Measurements from ENCODE around the gene BMF.
"Not testable (repeated sequence)": the region's sequence is repeated elsewhere in the genome, so short reads cannot be mapped to it uniquely, and the experiment has no call there.

The BMF gene

GRCh38 chr15:40088929-40089755 is 19.5 kb downstream of the BMF start:
- DNase-seq (ENCODE audit: low read depth in 3 of 3, low spot score in 1 of 3): no peak

DNA sequence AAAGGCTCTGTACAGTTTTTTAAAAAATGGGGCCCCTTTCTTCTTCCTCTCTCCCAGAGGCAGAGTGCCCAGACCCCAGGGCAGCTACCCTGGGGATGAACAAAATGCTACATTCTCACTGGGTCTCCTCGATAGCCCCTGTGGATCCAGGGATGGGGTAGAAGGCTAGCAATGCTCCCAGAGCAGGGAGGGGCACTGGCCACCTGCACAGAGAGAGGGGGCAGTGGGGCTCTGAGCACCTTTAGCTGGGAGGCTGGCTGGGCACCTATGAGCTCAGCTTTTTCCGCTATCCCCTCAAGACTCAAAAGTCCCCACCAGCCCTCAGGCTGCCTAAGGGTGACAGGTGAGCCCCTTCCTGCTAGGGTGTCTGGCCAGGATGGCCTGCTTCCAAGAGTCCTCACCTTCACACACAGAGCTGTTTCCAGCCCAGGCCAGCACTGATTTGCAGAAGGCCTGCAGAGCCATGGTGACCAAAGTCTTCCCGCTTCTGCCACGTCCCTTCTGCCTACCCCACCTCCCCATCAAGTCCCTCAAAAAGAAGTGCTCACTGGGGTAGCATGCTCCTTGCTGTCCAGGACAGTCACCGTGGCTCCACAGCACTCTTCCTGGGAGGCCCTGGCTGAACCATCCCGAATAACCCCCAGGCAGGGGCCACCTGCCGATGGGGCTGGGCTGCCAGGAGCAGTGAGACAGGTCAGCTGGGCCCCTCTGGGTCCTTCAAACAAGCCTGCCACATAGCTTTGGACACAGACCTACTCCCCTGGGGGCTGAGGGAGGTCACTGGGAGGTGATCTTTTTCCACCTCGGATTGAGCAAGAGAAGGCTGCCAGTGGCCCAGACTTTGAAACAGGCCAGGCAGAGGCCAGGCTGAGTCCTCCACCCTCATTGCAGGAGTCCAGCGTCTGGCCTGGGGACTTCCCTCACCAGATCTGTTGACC is 20.4 kb downstream of the BMF start:
- DNase-seq (ENCODE audit: low read depth in 3 of 3, low spot score in 1 of 3): no peak

- no peak for DNase-seq (ENCODE audit: low read depth in 3 of 3, low spot score in 1 of 3)
Measured at GRCh38 chr15:40087068-40087810, 21.4 kb downstream of the BMF start.

DNA sequence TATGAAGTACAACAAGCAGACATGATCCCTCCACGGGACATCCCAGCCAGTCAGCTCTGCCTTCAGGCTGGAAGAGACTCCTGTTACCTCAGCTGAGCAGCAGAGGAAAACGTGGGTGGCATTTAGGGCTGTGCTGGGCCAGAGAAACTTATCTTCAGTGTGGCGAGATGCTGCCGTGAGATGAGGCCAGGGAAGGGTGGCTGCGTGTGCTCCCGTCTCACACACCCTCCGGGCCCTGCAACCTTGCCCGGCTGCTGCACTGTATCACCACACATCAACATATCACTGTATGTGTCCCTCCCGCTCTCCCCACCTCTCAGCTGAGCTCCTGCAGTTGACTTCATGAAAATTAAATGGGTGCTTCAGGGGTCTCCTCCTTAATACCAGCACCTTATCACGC is 23.4 kb downstream of the BMF start:
- DNase-seq (ENCODE audit: low read depth in 3 of 3, low spot score in 1 of 3): no peak

GRCh38 chr15:40084650-40085049 is 24.0 kb downstream of the BMF start:
- no peak for DNase-seq (ENCODE audit: low read depth in 3 of 3, low spot score in 1 of 3)

DNA sequence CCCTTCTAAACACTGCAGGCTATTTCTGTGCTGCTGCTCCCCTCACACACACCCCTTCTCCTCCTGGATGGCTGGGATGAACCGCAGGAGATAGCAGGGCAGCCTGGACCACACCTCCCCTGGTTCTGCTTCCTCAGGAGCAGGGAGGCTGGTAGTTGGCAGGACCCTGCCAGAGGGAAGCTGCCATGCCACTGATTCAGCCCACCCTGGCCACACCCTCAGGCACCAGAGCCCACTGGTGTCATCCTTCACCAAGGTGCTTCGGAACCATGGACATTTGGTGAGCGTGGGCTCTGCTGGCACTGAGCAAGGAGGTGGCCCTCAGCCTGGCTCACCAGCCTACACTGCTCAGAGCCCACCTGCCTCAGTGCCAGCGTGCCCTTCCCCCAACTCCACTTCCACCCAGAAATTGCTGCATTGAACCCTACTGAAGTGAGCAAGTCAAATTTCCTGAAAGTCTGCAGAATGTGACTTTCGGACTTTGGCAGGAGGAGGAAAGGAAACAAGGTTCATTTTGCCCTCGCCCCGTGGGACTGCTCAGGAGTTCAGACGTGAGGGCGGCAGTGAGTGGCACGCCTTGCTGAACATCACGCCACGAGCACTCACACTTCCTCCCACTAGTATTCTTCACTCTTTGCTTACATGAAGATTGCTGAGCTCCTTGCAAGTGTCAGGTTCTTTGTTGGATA is 26.3 kb downstream of the BMF start:
- no peak for DNase-seq (ENCODE audit: low read depth in 3 of 3, low spot score in 1 of 3)

DNA sequence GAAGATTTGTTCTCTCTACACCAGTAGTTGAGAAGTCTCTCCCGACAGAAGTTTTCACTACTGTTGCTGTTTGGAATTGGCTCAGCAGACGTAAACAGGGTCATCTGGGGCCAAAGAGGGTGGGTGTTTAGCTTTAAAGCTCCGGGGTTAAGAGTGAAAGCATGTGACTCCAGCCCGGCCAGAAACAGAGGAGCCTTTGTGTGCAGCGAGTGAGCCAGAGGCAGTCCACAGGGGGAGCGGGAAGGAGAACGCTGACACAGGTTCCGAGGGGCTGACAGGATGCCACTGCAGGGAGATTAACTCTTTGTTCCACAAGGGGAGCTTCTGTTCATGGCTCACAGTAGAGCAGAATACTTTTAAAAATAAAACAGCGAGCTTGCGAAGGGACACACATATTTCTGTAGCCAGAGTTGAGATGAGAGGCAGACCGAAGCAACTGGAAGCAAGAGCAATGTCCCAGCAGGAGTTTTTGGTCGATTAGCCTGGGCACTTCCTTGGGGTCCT is 26.9 kb downstream of the BMF start:
- DNase-seq (ENCODE audit: low read depth in 3 of 3, low spot score in 1 of 3): no peak

- DNase-seq (ENCODE audit: low read depth in 3 of 3, low spot score in 1 of 3): no peak
Measured at GRCh38 chr15:40080847-40081246, 27.8 kb downstream of the BMF start.

- DNase-seq (ENCODE audit: low read depth in 3 of 3, low spot score in 1 of 3): no peak
Measured at GRCh38 chr15:40080104-40080503, 28.6 kb downstream of the BMF start.

DNA sequence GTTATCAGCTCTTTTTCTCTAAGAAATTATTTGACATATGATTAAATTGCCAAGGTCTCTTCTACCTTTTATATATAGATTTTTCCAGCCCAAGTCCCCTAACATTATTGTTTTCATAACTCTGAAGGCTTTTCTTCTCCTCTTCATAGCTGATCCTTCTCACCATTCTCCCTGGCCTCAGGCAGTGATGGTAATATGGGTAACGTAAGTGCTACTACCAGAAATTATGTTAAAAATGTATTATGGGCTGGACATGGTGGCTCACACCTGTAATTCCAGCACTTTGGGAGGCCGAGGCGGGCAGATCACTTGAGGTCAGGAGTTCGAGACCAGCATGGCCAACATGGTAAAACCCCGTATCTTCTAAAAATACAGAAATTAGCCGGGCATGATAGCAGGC is 29.2 kb downstream of the BMF start:
- no peak for DNase-seq (ENCODE audit: low read depth in 3 of 3, low spot score in 1 of 3)

GRCh38 chr15:40075298-40076044 is 33.2 kb downstream of the BMF start:
- no peak for DNase-seq (ENCODE audit: low read depth in 3 of 3, low spot score in 1 of 3)

DNA sequence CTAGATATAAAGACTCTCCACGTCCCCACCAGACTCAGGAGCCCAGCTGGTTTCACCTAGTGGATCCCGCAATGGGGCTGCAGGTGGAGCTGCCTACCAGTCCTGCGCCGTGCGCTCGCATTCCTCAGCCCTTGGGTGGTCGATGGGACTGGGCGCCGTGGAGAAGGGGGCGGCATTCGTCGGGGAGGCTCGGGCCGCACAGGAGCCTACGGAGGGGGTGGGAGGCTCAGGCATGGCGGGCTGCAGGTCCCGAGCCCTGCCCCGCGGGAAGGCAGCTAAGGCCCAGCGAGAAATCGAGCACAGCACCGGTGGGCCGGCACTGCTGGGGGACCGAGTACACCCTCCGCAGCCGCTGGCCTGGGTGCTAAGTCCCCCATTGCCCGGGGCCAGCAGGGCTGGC is 34.0 kb downstream of the BMF start:
- DNase-seq (ENCODE audit: low read depth in 3 of 3, low spot score in 1 of 3): not testable (repeated sequence)

DNA sequence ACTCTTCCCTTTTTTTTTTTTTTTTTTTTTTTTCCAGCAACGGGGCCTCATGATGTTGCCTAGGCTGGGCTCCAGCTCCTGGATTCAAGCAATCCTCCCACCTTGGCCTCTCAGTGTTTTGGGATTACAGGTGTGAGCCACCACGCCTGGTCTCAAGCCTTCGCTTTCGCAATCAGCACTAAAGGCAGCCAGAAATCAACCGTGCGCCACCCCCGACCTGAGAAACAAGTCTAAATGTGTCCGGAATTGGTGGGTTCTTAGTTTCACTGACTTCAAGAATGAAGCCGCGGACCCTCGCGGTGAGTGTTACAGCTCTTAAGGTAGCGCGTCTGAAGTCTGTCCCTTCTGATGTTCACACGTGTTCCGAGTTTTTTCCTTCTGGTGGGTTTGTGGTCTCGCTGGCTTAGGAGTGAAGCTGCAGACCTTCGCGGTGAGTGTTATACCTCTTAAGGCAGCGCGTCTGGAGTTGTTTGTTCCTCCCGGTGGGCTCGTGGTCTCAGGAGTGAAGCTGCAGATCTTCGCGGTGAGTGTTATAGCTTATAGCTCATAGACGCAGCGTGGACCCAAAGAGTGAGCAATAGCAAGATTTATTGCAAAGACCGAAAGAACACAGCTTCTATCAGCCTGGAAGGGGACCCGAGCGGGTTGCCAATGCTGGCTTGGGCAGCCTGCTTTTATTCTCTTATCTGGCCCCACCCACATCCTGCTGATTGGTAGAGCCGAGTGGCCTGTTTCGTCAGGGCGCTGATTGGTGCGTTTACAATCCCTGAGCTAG is 34.8 kb downstream of the BMF start:
- DNase-seq (ENCODE audit: low read depth in 3 of 3, low spot score in 1 of 3): not testable (repeated sequence)

GRCh38 chr15:40072216-40072990 is 36.3 kb downstream of the BMF start:
- no peak for DNase-seq (ENCODE audit: low read depth in 3 of 3, low spot score in 1 of 3)

GRCh38 chr15:40070608-40071218 is 38.0 kb downstream of the BMF start:
- DNase-seq (ENCODE audit: low read depth in 3 of 3, low spot score in 1 of 3): no peak

DNA sequence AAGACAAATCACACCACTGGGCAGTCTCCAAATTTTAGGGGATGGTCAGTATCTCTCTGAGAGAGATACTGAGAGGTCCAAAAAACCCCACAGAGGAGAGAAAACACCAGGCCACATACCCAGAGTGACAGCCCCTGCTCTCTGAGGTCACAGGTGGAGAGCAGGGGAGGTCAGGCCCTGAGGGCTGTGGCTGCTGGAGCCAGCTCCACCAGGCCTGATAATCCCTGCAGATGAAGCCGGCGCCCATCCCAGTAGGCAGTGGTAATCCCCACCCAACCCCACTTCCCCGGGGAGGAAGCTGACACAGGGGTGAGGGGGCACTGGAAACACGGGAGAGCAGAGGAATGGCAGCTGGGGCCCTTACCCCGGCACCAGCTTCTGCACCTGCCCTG is 38.5 kb downstream of the BMF start:
- DNase-seq (ENCODE audit: low read depth in 3 of 3, low spot score in 1 of 3): no peak

GRCh38 chr15:40069178-40070165 is 39.2 kb downstream of the BMF start:
- DNase-seq (ENCODE audit: low read depth in 3 of 3, low spot score in 1 of 3): no peak
